Neural crest cell (in vitro differentiated cells): ENCODE measurements around the gene TPCN1. TPM values are rescaled to one million over a fixed set of nuclear protein-coding genes. Genes with fewer than 3 reads are reported as not detected.

Experiments used
- DNase-seq: peaks from one replicate; pipeline ENCODE4 v3.0.0; 2021; ENCODE audit warnings: low read depth, mixed read lengths, low spot score
- H3K27ac Mint-ChIP-seq: one replicate; pipeline ENCODE4 v1.8.0; 2021; ENCODE audit warnings: mild to moderate bottlenecking, mixed read lengths; ENCODE audit not compliant: unreplicated experiment
- H3K27me3 Mint-ChIP-seq: 2 replicates; pipeline ENCODE4 v1.8.0; 2021; ENCODE audit warnings: low read depth, mild to moderate bottlenecking, mixed read lengths
- H3K36me3 Mint-ChIP-seq: 2 replicates; pipeline ENCODE4 v1.8.0; 2021; ENCODE audit warnings: low read depth, mild to moderate bottlenecking, mixed read lengths
- H3K4me1 Mint-ChIP-seq: 2 replicates; pipeline ENCODE4 v1.8.0; 2021; ENCODE audit warnings: mixed read lengths
- H3K4me3 Mint-ChIP-seq: one replicate; pipeline ENCODE4 v1.8.0; 2021; ENCODE audit warnings: mild to moderate bottlenecking, mixed read lengths
- H3K9me3 Mint-ChIP-seq: 2 replicates; pipeline ENCODE4 v1.8.0; 2021; ENCODE audit warnings: mixed read lengths
- CTCF ChIP-seq: fragments of 200-600 bp; sonication (generic); conservative IDR thresholded peaks from 2 replicates; pipeline ENCODE4 v1.5.0; 2021; ENCODE audit warnings: antibody characterized with exemption, mild to moderate bottlenecking
- total RNA-seq: library from RNA; stranded (reverse); gene quantifications from 2 replicates; pipeline ENCODE4 v1.2.1, GENCODE V29; 2021

The TPCN1 gene
- total RNA-seq, 1 donor from 2014 or later, result 18.3 TPM

DNA sequence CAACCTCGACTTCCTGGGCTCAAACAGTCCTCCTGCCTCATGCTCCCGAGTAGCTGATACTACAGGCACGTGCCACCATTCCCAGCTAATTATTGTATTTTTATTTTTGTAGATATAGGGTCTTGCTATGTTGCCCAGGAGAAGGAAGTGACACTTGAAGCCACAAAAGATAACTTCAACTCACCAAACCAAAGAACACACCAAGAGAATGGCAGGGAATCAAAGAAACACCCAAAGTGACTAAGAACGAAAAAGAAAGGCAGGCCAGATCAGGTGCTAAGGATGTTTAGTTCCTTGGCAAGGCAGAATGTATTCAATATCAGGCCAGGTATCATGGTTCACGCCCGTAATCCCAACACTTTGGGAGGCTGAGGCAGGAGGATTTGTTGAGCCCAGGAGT is 10.1 kb upstream of the TPCN1 start:
- Mint-ChIP-seq H3K27me3 (no peaks in the 10 kb centered on the region), H3K4me1 (peaks cover 18% of the 10 kb centered on the region), H3K27ac (no peak overlapping the region), H3K36me3 (peaks cover 4% of the 10 kb centered on the region), H3K9me3 (no peaks in the 10 kb centered on the region), H3K4me3 (no peak overlapping the region)
- no peak for TF ChIP-seq CTCF
- DNase-seq, result no peak

DNA sequence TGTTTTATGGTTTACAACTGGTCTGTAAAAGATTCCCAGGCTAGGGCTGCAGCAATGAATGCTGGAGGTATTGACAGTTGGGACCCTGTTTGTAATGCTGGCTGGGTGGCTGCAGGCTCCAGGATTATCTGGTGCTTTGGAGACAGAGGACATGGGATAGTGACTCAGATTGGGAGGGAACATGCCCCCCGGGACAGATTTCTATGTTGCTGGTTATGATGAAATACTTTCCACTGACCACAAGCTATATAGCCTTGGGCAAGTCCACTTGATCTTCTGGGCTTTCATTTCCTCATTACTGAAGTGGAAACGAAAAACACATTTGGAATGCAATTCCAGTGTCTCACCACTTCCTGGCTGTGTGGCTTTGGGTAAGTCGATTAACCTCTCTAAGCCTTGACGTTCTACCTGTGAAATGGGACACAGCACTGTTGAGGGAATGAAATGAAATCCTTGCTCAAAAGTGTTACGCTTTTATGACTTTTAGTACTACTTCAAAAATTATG is 6.3 kb upstream of the TPCN1 start:
- no peaks in the 10 kb centered on the region for H3K36me3 Mint-ChIP-seq
- H3K4me3 Mint-ChIP-seq, result no peak overlapping the region
- H3K4me1 Mint-ChIP-seq, result peaks cover 16% of the 10 kb centered on the region
- H3K9me3 Mint-ChIP-seq, result no peaks in the 10 kb centered on the region
- DNase-seq, result no peak
- H3K27me3 Mint-ChIP-seq, result no peaks in the 10 kb centered on the region
- no peak overlapping the region for H3K27ac Mint-ChIP-seq
- no peak for TF ChIP-seq CTCF

DNA sequence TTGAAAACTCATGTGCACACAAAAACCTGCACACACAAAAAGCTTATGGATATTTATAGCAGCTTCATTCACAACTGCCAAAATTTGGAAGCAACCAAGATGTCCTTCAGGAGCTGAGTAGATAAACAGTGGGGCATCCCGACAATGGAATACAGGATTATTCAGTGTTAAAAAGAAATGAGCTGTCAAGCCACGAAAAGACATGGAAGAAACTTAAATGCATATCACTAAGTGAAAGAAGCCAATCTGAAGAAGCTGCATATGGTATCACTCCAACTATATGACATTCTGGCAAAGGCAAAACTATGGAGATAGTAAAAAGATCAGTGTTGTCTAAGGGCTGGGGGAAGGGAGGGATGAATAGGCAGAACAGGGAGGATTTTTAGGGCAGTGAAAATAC is 5.2 kb upstream of the TPCN1 start:
- Mint-ChIP-seq H3K27ac (no peak overlapping the region), H3K4me1 (peaks cover 25% of the 10 kb centered on the region), H3K9me3 (no peaks in the 10 kb centered on the region), H3K36me3 (no peaks in the 10 kb centered on the region), H3K27me3 (no peaks in the 10 kb centered on the region), H3K4me3 (no peak overlapping the region)
- TF ChIP-seq CTCF, result no peak
- DNase-seq, result no peak

DNA sequence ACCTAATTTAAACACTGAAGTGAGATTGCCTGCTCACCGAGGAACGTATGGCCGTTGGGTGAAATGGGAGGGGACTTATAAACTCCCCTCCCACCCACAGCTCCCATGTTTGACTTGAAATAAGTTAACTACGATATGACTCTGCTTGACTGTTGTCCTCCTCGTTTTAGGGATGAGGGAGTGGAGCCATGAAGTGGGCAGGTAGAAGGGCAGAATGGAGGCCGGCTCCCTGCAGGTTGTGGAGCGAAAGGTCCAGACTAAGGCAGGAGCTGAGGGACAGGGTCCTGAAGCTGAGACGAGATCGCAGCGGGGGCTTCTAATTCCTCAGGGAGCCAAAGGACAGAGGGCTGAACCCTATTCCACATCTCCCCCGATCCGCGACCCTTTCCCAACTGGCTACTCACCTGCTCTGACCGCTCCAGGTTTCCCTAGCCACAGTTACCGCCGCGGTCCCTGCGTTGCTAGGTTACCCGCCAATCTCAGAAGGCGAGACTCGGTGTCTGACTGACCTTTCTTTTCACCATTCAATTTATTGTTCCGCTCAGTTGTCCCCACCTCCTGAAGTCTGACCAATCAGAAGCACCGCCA is 577 bp upstream of the TPCN1 start:
- Mint-ChIP-seq H3K9me3 (no peaks in the 10 kb centered on the region), H3K27me3 (no peaks in the 10 kb centered on the region), H3K4me3 (peak overlapping the region; percentile 94), H3K36me3 (no peaks in the 10 kb centered on the region), H3K27ac (peak overlapping the region; percentile 9), H3K4me1 (peaks cover 39% of the 10 kb centered on the region)
- no peak for DNase-seq
- no peak for TF ChIP-seq CTCF

- H3K4me3 Mint-ChIP-seq, result peak overlapping the region; percentile 94
- no peaks in the 10 kb centered on the region for H3K36me3 Mint-ChIP-seq
- no peaks in the 10 kb centered on the region for H3K27me3 Mint-ChIP-seq
- no peak for DNase-seq
- H3K27ac Mint-ChIP-seq, result no peak overlapping the region
- TF ChIP-seq CTCF, result no peak
- H3K4me1 Mint-ChIP-seq, result peaks cover 31% of the 10 kb centered on the region
- no peaks in the 10 kb centered on the region for H3K9me3 Mint-ChIP-seq
These were observed 899 bp downstream of the TPCN1 start for GRCh38 chr12:113221997-113222729.
